GM11168 (cell line): ENCODE data around the gene SBNO1.
"Not testable (repeated sequence)": the region's sequence is repeated elsewhere in the genome, so short reads cannot be mapped to it uniquely, and the experiment has no call there.

Source experiments
- in situ Hi-C: fragments of 300-500 bp; cut with MboI; formaldehyde crosslinking; loops from one replicate; pipeline ENCODE4 v1.12.0; 2022; ENCODE audit warnings: low sequenced_read_pairs; ENCODE audit not compliant: unreplicated experiment

The SBNO1 gene

DNA sequence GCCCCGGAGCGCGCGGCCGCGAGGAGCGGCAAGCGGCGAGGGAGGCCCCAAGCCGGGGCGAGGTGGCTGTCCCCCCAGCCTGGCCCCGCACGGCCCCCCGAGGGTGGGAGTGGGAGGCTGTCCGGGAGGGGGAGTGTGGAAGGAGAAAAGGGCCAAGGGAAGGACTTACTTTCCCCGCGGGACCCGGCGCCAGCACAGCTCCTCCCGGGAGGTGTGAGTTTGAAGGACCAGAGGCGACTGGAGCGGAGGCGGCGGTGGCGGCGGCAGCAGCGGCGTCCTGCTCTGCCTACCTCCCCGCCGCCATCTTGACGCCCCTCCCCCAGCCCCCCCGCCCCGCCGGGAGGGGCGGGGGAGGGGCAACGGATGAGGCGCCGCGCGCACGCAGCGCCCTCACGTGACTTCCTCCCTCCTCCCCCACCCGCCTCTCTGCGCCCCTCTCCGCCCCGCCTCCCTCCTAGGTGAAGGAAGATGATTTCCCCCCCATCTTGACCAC lies at the start of gene SBNO1:
Gene SBNO1, minus strand, starts transcription at position 316 of the 493 bp plus-strand sequence. CDS start 14,406 bp downstream, outside the sequence.
- in situ Hi-C loops, result no loop called here

DNA sequence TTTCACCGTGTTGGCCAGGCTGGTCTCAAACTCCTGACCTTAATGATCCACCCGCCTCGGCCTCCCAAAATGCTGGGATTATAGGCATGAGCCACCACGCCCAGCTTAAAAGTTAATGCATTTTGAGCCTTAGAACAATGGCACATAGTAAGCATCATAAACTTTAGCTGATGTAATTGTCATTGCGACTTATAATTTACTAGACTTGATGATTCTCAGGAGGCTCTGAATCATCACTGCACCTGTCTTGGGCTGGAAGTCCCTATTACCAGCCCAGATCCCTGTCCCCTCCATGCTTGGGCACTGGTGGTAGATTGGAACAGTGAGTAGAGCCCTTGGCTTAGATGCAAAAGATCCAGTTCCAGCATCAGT lies 45.4 kb upstream of the SBNO1 start:
- in situ Hi-C loops, result no loop called here

DNA sequence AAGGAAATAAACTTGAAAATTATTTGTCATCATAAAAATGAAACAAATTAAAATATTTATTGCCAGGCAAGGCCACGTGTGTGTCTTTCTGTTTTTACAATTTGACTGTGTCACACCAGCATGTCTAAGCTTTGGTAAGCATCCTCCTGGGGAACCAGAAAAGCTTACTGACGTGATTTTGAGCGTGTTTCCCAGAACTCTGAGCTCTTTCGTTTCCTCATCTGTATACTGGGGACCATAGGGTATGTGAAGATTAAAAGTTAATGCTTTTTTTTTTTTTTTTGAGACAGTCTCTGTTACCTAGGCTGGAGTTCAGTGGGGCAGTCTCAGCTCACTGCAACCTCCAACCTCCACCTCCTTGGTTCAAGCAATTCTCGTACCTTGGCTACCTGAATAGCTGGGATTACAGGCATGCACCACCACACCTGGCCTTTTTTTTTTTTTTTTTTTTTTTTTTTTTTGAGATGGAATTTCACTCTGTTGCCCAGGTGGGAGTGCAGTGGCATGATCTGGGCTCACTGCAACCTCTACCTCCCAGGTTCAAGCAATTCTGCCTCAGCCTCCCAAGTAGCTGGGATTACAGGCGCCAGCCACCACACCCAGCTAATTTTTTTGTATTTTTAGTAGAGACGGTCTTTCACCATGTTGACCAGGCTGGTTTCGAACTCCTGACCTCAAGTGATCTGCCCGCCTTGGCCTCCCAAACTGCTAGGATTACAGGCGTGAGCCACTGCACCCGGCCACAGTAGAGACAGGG lies 44.8 kb upstream of the SBNO1 start:
- in situ Hi-C loops, result not testable (repeated sequence)

DNA sequence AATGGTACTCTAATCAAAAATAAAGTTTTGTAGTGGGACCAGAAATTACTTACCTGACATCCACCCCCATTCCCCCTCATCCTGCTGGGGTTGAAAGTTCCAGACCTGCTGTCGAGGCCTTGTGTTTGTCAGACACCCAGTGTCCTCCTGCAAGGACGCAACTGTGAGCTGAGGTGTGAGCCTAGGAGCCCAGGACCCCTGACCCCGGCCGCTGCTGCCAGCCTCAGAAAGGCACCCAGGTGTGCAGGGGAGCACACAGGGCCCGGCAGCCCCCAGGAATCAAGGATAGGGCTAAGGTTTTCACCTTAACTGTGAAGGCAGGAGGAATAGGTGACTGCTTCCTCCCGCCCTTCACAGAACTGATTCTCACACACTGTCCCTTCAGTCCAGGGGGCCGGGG lies 44.0 kb upstream of the SBNO1 start:
- in situ Hi-C loops, result not testable (repeated sequence)

DNA sequence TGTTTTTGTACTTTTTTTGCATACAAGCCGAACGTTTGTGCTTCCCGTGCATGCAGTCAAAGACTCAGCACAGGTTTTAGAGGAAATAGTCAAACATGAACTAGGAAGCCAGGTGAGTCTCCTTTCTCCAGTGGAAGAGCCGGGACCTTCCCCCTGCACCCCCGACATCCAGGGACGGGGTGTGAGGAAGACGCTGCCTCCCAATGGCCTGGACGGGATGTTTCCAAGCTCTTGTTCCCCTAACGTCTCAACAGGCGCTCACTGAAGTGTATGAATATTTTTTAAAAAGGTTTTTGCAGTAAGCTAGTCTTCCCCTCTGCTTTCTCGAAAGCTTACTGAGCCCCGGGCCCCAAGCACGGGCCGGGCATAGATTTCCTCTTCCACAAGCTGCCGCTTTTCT lies 43.3 kb upstream of the SBNO1 start:
- in situ Hi-C loops, result not testable (repeated sequence)

DNA sequence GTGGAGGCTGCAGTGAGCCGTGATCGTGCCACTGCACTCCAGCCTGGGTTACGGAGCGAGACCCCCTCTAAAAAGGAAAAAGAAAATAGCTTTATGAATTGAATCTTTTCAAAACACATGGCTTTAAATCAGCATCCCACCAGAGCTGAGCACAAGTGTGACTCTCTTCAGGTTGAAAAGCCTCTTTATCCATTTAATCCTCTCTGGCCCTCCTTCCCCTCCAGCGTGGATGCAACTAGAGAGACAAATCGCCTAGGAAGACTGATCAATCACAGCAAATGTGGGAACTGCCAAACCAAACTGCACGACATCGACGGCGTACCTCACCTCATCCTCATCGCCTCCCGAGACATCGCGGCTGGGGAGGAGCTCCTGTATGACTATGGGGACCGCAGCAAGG lies 42.6 kb upstream of the SBNO1 start:
- in situ Hi-C loops, result not testable (repeated sequence)

DNA sequence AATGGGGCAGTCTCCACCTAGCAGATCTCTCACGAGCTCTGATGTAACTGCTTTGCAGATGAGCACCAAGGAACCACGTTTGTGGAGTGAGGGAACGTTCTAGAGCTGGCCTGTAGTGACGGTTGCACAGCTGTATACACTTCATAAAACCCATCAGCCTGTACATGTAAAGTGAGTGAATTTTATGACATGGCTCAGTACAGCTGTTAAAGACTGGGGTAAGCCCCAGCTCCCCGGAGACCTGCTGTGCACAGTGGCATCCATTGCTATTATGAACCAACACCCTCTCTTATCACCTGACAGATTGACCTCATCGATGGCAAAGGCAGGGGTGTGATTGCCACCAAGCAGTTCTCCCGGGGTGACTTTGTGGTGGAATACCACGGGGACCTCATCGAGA lies 39.9 kb upstream of the SBNO1 start:
- in situ Hi-C loops, result no loop called here

DNA sequence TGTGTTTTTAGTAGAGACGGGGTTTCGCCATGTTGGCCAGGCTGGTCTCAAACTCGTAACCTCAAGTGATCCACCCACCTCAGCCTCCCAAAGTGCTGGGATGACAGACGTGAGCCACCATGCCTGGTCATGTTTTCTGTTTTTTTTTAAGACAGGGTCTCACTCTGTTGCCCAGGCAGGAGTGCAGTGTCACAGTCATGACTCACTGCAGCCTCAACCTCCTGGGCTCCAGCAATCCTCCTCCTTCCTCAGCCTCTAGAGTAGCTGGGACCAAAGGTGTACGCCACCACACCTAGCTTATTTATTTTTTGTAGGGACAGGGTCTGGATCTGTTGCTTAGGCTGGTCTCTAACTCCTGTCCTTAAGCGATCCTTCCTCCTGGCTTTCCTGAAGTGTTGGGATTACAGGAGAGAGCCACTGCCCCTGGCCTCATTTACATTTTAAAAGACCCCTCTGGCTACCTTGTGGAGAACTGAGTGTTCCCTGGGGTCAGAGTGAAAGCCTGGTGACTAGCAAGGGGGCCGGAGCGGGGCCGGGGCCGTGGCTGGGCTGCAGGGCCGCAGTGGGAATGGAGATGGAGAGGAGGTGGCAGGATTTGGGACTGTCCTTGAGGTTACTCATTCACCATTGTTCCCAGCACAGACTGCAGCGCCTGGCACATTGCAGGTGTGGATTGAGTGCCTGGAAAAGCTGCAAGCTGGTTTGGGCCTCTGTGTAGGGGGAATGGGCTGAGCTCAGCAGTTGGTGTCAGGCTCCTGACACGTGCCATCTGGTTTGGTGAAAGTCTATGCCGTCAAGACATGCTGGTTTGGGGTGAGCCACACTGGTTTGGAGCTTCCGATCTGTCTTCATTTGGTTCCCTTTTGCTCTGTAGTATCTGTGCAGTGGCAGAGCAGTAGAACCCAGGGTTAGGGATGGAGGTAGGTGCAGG lies 37.4 kb upstream of the SBNO1 start:
- in situ Hi-C loops, result no loop called here

DNA sequence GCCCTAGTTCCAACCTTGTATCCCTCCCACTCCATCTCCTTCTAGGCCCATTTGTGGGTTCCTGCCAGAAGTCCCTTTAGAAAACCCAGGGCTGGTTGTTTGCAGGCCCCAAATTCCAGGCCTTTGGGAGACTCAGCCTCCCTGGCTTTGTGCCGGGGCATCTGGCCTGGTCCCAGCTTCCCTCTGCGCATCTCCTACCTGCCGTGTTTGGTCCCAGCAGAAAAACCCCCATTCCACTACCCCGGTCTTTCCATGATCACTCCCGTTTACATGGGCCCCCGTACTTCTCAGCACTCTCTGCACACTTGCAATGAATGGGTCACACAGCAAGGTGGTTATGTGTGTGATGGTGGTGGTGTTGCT lies 34.6 kb upstream of the SBNO1 start:
- in situ Hi-C loops, result no loop called here

DNA sequence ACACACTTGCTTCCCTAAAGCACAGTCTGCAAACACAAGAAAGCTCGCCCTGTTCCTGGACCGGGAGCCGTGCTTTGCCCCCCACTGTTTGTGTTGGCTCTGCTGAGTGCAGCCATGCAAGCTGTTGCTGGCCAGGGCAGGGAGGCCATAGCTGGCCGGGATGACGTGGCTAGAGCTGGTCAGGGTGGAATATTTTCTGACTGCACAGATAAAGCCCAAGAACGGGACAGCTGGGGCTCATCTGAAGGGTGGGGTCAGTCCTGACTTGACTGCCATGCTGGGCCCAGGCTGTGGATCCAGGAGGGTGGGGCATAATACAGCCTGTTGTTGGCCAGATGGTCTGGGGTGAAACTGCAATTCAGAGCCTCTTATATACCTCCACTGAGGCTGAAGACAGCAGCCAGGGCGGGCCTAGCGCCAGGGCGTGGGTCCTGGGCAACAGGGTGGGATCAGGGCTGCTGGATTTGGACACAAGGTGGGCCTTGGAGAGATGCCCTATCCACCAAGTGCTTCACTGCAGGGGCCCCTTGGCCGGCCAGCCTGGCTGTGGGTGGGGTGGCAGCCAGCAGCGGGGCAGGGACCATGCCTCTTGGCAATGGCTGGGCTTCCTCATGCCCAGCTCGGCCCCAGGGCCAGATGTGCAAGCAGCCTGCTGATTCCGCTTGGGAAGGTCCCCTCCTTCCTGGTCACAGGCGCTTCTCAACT lies 34.1 kb upstream of the SBNO1 start:
- in situ Hi-C loops, result no loop called here

DNA sequence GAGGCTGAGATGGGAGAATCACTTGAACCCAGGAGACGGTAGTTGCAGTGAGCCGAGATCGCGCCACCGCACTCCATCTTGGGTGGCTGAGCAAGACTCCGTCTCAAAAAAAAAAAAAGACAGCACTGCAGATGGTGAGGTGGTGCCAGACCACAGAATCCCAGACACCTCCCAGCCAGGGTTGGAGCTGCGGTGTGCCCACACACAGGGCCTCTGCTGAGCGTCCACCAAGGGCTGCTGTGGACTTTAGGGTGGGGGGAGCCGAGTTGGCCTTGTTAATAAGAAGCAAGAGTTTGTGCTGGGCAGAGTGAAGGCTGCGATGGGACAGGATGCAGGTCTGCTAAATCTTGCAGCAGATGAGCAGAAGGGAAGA lies 33.5 kb upstream of the SBNO1 start:
- in situ Hi-C loops, result no loop called here

DNA sequence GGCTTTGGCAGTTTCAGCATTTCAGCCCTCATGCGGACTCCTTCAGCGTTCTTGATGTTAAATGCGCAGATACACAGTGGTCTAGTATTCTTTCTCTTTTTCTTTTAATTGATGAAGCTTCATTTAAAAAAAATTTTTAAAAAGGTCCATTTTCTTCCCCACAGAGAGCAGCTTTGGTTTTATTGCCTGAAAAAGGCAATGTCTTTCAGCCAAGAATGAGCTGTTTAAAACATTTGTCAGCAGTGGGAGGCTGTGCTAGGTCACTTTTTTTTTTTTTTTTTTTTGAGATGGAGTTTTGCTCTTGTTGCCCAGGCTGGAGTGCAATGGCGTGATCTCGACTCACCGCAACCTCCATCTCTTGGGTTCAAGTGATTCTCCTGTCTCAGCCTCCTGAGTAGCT lies 32.8 kb upstream of the SBNO1 start:
- in situ Hi-C loops, result no loop called here

DNA sequence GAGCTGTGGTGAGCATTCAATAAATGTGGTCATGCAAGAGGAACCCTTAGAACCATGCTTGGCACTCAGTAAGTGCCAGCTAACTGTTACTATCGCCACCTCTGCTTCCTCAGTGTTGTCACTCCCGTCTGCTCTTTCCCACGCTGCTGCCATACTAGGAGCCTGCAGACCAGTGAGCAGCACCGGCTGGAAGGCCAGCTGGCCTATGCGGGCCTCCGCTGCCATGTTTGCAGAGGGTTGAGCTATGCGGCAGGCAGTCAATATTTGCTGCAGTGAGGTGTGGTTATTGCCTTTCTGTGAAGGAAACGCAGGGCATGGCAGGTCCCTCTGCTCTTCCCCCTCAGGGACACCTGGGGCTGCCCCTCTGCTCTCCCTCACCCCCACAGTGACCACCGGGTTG lies 32.3 kb upstream of the SBNO1 start:
- in situ Hi-C loops, result no loop called here

DNA sequence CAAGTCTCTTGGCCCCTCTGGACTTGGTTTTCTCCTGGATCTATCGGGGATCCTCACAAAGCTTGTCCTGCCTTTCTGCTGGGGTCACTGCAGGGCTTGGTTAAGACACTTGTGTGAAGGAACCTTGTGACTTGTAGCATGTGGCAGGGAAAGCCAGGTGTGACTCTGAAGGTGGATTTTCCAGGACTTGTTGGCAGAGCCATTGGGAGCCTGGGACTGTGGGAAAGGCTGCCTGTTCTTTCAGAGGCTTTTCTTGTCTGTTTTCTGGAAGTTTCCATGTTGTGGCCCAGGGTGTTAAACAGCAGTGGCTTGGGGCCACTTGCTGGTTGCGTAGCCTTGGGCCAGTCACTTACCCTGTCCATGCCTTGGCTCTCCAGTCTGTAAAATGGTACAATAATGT lies 31.9 kb upstream of the SBNO1 start:
- in situ Hi-C loops, result no loop called here

DNA sequence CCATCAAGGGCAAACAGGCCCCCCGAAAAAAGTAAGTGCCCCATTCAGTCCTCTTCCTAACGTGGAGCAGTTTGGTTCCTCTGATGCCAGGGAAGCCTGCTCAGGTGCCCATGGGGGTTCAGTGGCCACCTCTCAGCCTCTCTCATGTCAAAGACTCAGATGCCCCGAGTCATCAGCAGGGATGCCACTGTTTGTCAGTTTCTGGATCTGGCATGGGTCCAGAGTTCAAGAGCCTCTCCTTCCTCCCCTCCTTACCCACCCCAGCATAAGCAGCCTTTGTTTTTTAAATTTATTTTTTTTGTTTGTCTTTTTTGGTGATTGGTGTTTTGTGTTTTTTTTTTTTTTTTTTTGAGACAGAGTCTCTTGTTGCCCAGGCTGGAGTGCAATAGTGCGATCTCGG lies 30.6 kb upstream of the SBNO1 start:
- in situ Hi-C loops, result no loop called here

DNA sequence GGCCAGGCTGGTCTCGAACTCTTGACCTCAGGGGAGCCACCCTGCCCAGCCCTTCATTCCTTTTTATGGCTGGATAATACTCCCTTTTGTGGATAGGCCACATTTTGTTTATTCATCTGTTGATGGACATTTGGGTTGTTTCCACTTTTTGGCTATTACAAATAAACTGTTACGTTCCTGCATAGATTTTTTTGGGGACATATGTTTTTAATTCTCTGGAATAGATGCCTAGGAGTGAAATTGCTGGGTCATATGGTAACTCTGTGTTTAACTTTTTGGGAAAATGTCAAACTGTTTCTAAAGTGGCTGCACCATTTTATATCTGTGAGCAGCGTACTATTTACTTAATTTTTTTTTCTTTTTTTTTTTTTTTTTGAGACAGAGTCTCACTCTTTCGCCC lies 29.1 kb upstream of the SBNO1 start:
- in situ Hi-C loops, result no loop called here

DNA sequence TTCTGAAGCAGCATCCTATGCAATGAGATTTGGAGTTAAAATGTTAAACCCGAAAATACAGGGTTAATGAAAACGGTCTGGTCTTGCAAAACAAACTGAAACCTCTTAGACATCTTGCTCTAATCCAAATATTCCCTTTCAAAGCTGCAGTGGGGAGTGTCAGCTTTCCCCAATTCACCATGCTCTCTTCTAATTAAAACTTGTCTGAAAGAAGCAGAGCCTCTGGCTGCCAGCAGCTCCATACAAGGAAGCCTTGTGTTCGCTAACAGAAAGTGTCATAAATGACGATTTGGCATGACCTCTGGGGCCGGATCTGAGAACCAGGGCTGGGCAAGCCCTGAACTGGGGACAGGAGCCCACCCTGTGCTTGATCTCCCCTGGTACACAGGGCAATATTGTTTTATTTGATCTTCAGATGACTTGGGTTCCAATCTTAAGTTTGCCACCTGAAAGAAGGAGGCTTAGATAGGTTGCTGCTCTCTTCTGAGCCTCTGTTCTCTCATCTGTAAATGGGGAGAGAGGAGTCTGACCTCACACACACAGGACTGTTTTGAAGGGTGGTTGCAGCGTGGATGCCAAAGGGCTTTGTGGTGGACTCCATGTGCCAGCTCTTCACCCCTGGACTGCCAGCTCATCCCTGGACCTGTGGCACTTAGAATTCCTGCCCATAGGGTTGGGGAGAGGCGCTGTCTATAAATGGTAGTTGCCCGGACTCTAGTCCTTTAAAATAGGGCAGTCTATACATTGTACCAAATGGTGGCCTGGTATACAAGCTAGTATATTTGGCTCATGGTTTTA lies 27.1 kb upstream of the SBNO1 start:
- in situ Hi-C loops, result no loop called here

DNA sequence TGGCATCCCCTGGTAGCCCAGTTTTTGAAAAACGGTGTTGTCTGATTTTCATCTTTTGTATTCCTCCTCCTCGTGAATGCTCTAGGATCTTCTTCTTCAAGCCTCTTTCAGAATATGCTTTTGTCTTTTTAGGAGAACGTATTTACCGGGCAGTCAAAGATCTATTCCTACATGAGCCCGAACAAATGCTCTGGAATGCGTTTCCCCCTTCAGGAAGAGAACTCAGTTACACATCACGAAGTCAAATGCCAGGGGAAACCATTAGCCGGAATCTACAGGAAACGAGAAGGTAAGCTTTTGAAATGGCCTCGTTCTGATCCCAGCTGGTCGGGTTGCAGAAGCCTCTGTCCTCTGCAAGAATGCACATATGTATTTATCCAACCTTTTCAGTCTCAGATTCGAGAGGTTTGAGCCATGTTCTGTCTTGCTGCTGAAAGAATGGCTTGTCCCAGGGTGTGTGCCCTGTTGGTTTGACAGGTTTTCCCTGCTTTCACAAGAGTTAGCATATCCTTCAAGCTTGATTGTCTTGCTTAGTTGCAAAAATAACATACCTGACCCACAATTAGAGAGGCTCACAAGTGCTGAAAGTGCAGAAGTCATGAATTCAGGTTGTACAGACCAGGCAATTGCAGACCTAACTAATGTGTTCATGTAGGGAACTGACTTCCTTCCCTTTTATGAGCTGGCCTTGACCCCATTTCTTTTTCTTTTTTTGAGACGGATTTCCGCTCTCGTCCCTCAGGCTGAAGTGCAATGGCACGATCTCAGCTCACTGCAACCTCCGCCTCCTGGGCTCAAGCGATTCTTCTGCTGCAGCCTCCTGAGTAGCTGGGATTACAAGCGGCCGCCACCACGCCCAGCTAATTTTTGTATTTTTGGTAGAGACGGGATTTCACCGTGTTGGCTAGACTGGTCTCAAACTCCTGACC lies 26.1 kb upstream of the SBNO1 start:
- in situ Hi-C loops, result no loop called here
